Measurements from ENCODE around the gene PP2D1.

- TF ChIP-seq YY1 (IDR thresholded peaks at IDR 0.05; ENCODE audit: insufficient read depth, insufficient read length) (peak; percentile 58), SUZ12 (IDR thresholded peaks at IDR 0.05; ENCODE audit: extremely low read depth, insufficient read depth, insufficient read length) (no peak), ZNF274 (IDR thresholded peaks at IDR 0.05; ENCODE audit: low read depth, low read length) (no peak)
Measured at GRCh38 chr3:19946832-19947548, 65.1 kb downstream of the PP2D1 start, which contains the start of gene RAB5A.

All from NT2/D1 (cell line).